ENCODE results near the gene LRRC19. TPM values are rescaled to one million over a fixed set of nuclear protein-coding genes. Genes with fewer than 3 reads are reported as not detected.

The LRRC19 gene
- total RNA-seq, 4 donors from 2014 or later, result not detected

- TF ChIP-seq CTCF (IDR thresholded peaks at IDR 0.05), result no peak
- DNase-seq (ENCODE audit: low spot score) (no peak), ATAC-seq (ENCODE audit: low FRiP score) (no peak)
Measured at GRCh38 chr9:26995810-26996209, 9.7 kb downstream of the LRRC19 start.

GRCh38 chr9:26983340-26983739, 22.1 kb downstream of the LRRC19 start:
- no peak for TF ChIP-seq CTCF (IDR thresholded peaks at IDR 0.05)
- DNase-seq (ENCODE audit: low spot score), result no peak
- no peak for ATAC-seq (ENCODE audit: low FRiP score)

GRCh38 chr9:26975728-26976707, 29.5 kb downstream of the LRRC19 start:
- DNase-seq (ENCODE audit: low spot score), result no peak
- no peak for TF ChIP-seq CTCF (IDR thresholded peaks at IDR 0.05)

GRCh38 chr9:26974927-26975326, 30.5 kb downstream of the LRRC19 start:
- no peak for TF ChIP-seq CTCF (IDR thresholded peaks at IDR 0.05)
- ATAC-seq (ENCODE audit: low FRiP score), result no peak
- DNase-seq (ENCODE audit: low spot score), result no peak

More at GRCh38 chr9:26975728-26976707, 29.5 kb downstream of the LRRC19 start:
- no peak for ATAC-seq (ENCODE audit: low FRiP score)

- DNase-seq (ENCODE audit: low spot score) (no peak), ATAC-seq (ENCODE audit: low FRiP score) (no peak)
- no peak for TF ChIP-seq CTCF (IDR thresholded peaks at IDR 0.05)
Measured at GRCh38 chr9:26973989-26974388, 31.5 kb downstream of the LRRC19 start.

GRCh38 chr9:26971721-26972120, 33.8 kb downstream of the LRRC19 start:
- ATAC-seq (ENCODE audit: low FRiP score) (no peak), DNase-seq (ENCODE audit: low spot score) (no peak)
- TF ChIP-seq CTCF (IDR thresholded peaks at IDR 0.05), result no peak

- DNase-seq (ENCODE audit: low spot score), result no peak
- no peak for TF ChIP-seq CTCF (IDR thresholded peaks at IDR 0.05)
- no peak for ATAC-seq (ENCODE audit: low FRiP score)
Measured at GRCh38 chr9:26956860-26957233, 48.6 kb downstream of the LRRC19 start.

All from omental fat pad (tissue), 4 donors.